Embryonic facial prominence (tissue), 1 donor: ENCODE data around the gene RUFY1.
"Not testable (repeated sequence)": the region's sequence is repeated elsewhere in the genome, so short reads cannot be mapped to it uniquely, and the experiment has no call there.

ENCODE experiments used
- DNase-seq: peaks from one replicate; pipeline ENCODE4 v3.0.0-alpha.2; 2016; ENCODE audit errors: extremely low spot score

Gene RUFY1

GRCh38 chr5:179542170-179542569 is 8.2 kb upstream of the RUFY1 start:
- DNase-seq, result no peak

GRCh38 chr5:179543275-179543674 is 7.1 kb upstream of the RUFY1 start:
- DNase-seq, result not testable (repeated sequence)

- DNase-seq, result no peak
Measured at GRCh38 chr5:179553006-179553405, 2.7 kb downstream of the RUFY1 start.

- no peak for DNase-seq
Measured at GRCh38 chr5:179553875-179554274, 3.5 kb downstream of the RUFY1 start.

GRCh38 chr5:179554981-179555380 is 4.6 kb downstream of the RUFY1 start:
- no peak for DNase-seq

- not testable (repeated sequence) for DNase-seq
Measured at GRCh38 chr5:179558261-179558799, 8.0 kb downstream of the RUFY1 start.

- no peak for DNase-seq
Measured at GRCh38 chr5:179558932-179559283, 8.6 kb downstream of the RUFY1 start.

- peak; percentile 96 for DNase-seq
Measured at GRCh38 chr5:179559284-179560252, 9.2 kb downstream of the RUFY1 start.

GRCh38 chr5:179564526-179564925 is 14.2 kb downstream of the RUFY1 start:
- DNase-seq, result no peak

- DNase-seq, result no peak
Measured at GRCh38 chr5:179568721-179569120, 18.4 kb downstream of the RUFY1 start.

GRCh38 chr5:179572386-179572785 is 22.0 kb downstream of the RUFY1 start:
- DNase-seq, result no peak

- no peak for DNase-seq
Measured at GRCh38 chr5:179577286-179577960, 27.1 kb downstream of the RUFY1 start.

- DNase-seq, result no peak
Measured at GRCh38 chr5:179585941-179586401, 35.6 kb downstream of the RUFY1 start.

GRCh38 chr5:179588166-179588565 is 37.8 kb downstream of the RUFY1 start:
- no peak for DNase-seq

- no peak for DNase-seq
Measured at GRCh38 chr5:179595916-179596315, 45.6 kb downstream of the RUFY1 start.

GRCh38 chr5:179596421-179596820 is 46.1 kb downstream of the RUFY1 start:
- no peak for DNase-seq

- no peak for DNase-seq
Measured at GRCh38 chr5:179599100-179599499, 48.7 kb downstream of the RUFY1 start.

GRCh38 chr5:179599566-179599965 is 49.2 kb downstream of the RUFY1 start:
- DNase-seq, result no peak

- no peak for DNase-seq
Measured at GRCh38 chr5:179599973-179600372, 49.6 kb downstream of the RUFY1 start.

GRCh38 chr5:179601871-179602625 is 51.7 kb downstream of the RUFY1 start:
- DNase-seq, result no peak

GRCh38 chr5:179603308-179603707 is 53.0 kb downstream of the RUFY1 start:
- DNase-seq, result no peak
